ENCODE data around the gene RILPL2.
"Not testable (repeated sequence)": the region's sequence is repeated elsewhere in the genome, so short reads cannot be mapped to it uniquely, and the experiment has no call there.

Gene RILPL2

DNA sequence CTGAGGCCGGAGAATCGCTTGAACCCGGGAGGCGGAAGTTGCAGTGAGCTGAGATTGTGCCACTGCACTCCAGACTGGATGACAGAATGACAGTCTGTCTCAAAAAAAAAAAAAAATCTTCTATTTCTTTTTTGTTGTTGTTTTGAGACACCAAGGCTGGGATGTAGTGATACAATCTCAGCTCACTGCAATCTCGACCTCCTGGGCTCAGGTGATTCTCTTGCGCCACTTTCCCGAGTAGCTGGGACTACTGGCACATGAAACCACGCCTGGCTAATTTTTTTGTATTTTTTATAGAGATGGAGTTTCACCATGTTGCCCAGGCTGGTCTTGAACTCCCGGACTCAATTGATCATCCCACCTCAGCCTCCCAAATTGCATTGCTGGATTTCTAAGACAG lies 14.2 kb upstream of the RILPL2 start:
- in situ Hi-C loops (cut with MboI; ENCODE audit: low sequenced_read_pairs): no loop called here

DNA sequence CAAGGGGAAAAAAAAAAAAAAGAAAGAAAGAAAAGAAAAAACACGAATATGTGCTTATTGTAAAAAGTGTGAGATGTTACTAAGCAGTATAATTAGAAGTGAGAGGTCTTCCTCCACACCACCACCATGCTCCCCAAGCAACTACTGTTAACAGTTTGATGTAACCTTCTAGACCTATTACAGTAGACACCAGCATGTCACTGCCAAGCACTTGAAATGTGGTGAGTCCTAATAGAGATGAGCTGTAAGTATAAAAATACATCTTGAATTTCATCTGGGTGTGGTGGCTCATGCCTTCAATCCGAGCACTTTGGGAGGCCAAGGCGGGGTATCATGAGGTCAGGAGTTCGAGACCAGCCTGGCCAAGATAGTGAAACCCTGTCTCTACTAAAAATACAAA lies 13.4 kb upstream of the RILPL2 start:
- in situ Hi-C loops (cut with MboI; ENCODE audit: low sequenced_read_pairs): no loop called here

DNA sequence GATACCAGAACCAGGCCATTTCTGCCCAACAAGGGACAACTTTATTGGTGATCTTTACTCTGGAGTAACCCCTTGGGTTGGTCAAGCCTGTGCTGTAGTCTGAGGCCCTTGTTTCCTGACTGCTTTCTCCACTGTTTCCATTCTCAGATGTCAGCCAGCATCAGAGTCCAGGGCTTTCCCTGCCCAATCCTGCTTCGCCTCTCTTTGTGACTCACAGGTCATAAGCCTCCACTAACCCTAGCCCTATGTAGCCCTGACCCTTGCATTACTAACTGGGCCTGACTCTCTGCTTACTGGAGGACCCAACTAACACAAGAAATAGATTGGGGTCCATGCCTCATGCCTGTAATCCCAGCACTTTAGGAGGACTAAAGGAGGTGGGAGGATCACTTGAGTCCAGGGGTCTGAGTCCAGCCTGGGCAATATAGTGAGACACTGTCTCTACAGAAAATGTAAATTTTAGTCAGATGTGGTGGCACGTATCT lies 12.8 kb upstream of the RILPL2 start:
- in situ Hi-C loops (cut with MboI; ENCODE audit: low sequenced_read_pairs): no loop called here

DNA sequence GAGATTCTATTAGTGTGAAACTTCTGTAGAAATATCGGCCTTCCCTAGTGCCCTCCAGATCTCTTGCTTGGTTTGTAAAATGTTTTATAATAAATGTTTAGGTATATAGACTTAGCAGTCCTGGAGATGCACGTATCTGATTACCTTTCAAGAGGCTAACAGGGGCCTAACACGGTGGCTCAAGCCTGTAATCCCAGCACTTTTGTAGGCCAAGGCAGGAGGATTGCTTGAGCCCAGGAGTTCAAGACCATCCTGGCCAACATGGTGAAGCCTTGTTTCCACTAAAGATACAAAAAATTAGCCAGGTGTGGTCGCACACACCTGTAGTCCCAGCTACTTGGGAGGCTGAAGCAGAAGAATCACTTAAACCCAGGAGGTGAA lies 9.8 kb upstream of the RILPL2 start:
- in situ Hi-C loops (cut with MboI; ENCODE audit: low sequenced_read_pairs): no loop called here

- in situ Hi-C loops (cut with MboI; ENCODE audit: low sequenced_read_pairs): no loop called here
Observed at GRCh38 chr12:123445388-123446332, 9.2 kb upstream of the RILPL2 start.

DNA sequence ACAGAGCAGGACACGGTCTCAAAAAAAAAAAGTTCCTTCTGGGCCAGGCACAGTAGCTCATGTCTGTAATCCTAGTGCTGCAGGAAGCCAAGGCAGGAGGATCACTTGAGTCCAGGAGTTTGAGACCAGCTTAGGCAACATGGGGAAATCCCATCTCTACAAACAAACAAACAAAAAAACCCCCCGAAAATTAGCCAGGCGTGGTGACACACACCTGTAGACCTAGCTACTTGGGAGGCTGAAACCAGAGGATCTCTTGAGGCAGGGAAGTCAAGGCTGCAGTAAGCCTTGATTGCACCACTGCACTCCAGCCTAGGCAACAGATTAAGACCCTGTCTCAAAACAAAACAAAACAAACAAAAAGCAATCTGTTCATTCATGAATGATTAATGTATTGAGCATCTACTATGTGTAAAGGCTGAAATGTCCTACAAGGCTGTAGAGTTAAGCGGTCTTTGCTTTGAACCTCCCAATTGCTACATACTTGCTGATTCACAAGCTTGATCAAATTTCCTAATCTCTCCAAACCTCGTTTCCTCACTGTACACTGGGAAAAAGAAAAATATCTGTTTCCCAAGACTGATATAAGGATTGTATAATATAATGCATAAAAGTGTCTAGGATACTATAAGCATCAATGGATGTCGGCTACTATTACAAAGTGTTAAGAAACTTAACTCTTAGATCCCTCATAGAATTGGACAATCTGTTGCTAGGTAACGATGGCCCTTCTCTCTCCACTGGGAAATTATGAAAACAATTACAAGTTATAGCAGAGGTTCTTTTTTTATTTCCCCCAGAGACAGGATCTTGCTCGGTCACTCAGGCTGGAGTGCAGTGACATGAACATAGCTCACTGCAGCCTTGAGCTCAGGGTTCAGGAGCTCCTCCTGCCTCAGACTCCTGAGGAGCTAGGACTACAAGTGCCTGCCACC lies 7.9 kb upstream of the RILPL2 start:
- in situ Hi-C loops (cut with MboI; ENCODE audit: low sequenced_read_pairs): no loop called here

GRCh38 chr12:123442774-123443173 lies 6.3 kb upstream of the RILPL2 start:
- in situ Hi-C loops (cut with MboI; ENCODE audit: low sequenced_read_pairs): no loop called here

DNA sequence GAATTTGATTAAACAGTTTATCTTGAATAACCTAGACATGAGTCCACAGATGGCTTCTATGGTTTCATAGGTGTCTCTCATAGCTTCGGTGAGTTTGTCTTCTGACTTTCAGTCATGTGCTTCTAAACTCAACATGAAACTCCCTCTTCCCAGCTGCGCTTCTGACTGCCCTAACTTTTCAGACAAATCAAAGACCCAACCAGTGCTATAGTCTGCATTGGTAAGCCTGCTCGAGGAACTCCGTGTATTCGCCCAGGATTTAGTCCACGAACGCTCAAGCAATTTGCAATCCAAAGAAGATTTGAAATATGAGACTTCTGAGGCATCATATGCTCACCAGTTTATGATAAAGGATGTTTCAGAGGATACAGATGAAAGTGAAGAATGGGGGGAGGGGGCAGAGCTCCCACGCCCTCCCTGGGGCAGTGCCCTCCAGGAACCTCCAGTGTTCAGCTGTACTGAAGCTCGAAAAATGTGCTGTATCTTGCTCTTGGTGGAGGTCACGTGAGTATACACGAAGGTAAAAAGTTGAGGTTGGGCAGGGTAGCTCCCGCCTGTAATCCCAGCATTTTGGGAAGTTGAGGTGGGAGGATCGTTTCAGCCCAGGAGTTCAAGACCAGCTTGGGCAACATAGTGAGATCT lies 5.2 kb upstream of the RILPL2 start:
- in situ Hi-C loops (cut with MboI; ENCODE audit: low sequenced_read_pairs): no loop called here

GRCh38 chr12:123435636-123436016 lies 858 bp downstream of the RILPL2 start:
- in situ Hi-C loops (cut with MboI; ENCODE audit: low sequenced_read_pairs): no loop called here

- in situ Hi-C loops (cut with MboI; ENCODE audit: low sequenced_read_pairs): no loop called here
Observed at GRCh38 chr12:123433615-123434014, 2.9 kb downstream of the RILPL2 start.

GRCh38 chr12:123431951-123432817 lies 4.3 kb downstream of the RILPL2 start:
- in situ Hi-C loops (cut with MboI; ENCODE audit: low sequenced_read_pairs): not testable (repeated sequence)

DNA sequence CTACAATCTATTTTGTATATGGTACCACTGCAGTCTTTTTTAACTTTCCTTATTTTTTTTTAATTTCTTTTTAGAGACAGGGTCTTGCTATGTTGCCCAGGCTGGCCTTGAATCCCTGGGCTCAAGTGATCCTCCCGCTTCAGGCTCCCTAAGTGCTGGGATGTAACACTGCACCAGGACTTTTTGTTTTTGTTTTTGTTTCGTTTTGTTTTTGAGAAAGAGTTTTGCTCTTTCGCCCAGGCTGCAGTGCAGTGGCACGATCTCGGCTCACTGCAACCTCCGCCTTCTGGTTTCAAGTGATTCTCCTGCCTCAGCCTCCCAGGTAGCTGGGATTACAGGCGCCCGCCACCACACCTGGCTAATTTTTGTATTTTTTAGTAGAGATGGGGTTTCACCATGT lies 7.4 kb downstream of the RILPL2 start:
- in situ Hi-C loops (cut with MboI; ENCODE audit: low sequenced_read_pairs): not testable (repeated sequence)

DNA sequence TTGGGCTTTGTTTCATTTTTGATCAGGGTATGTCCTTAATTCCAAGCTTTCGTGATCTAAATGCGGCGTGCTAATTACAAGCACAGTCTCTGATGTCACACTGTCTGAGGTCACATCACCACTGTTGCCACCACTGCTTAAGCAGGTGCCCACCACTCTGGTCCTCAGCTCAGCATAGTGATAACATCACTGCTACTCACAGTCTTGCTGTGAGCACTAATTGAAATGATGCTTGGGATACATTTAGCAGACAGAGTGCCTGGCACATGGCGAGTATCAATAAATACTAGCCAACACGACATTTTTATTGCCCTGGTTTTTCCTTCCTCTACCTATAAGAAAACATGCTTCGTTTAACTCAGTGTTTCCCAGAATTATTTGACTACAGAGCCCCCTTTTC lies 7.9 kb downstream of the RILPL2 start:
- in situ Hi-C loops (cut with MboI; ENCODE audit: low sequenced_read_pairs): no loop called here

- in situ Hi-C loops (cut with MboI; ENCODE audit: low sequenced_read_pairs): no loop called here
Observed at GRCh38 chr12:123427036-123427769, 9.3 kb downstream of the RILPL2 start.

- in situ Hi-C loops (cut with MboI; ENCODE audit: low sequenced_read_pairs): no loop called here
Observed at GRCh38 chr12:123421314-123421713, 15.2 kb downstream of the RILPL2 start.

DNA sequence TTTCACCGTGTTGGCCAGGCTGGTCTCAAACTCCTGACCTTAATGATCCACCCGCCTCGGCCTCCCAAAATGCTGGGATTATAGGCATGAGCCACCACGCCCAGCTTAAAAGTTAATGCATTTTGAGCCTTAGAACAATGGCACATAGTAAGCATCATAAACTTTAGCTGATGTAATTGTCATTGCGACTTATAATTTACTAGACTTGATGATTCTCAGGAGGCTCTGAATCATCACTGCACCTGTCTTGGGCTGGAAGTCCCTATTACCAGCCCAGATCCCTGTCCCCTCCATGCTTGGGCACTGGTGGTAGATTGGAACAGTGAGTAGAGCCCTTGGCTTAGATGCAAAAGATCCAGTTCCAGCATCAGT lies 26.5 kb downstream of the RILPL2 start:
- in situ Hi-C loops (cut with MboI; ENCODE audit: low sequenced_read_pairs): no loop called here

GRCh38 chr12:123409284-123410040 lies 27.0 kb downstream of the RILPL2 start:
- in situ Hi-C loops (cut with MboI; ENCODE audit: low sequenced_read_pairs): not testable (repeated sequence)

DNA sequence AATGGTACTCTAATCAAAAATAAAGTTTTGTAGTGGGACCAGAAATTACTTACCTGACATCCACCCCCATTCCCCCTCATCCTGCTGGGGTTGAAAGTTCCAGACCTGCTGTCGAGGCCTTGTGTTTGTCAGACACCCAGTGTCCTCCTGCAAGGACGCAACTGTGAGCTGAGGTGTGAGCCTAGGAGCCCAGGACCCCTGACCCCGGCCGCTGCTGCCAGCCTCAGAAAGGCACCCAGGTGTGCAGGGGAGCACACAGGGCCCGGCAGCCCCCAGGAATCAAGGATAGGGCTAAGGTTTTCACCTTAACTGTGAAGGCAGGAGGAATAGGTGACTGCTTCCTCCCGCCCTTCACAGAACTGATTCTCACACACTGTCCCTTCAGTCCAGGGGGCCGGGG lies 27.9 kb downstream of the RILPL2 start:
- in situ Hi-C loops (cut with MboI; ENCODE audit: low sequenced_read_pairs): not testable (repeated sequence)

DNA sequence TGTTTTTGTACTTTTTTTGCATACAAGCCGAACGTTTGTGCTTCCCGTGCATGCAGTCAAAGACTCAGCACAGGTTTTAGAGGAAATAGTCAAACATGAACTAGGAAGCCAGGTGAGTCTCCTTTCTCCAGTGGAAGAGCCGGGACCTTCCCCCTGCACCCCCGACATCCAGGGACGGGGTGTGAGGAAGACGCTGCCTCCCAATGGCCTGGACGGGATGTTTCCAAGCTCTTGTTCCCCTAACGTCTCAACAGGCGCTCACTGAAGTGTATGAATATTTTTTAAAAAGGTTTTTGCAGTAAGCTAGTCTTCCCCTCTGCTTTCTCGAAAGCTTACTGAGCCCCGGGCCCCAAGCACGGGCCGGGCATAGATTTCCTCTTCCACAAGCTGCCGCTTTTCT lies 28.6 kb downstream of the RILPL2 start:
- in situ Hi-C loops (cut with MboI; ENCODE audit: low sequenced_read_pairs): not testable (repeated sequence)
